Right ventricle myocardium inferior (tissue), 1 donor: Measurements from ENCODE around the gene G0S2. TPM values are rescaled to one million over a fixed set of nuclear protein-coding genes. Genes with fewer than 3 reads are reported as not detected.

ENCODE experiments used
- ATAC-seq: fragments of 200-7000 bp; cut with Tn5 transposase; one replicate; pipeline ENCODE4 v1.9.1; 2020; ENCODE audit warnings: mild to moderate bottlenecking, moderate library complexity
- DNase-seq: peaks from one replicate; pipeline ENCODE4 v3.0.0; 2021; ENCODE audit errors: missing footprints
- intact Hi-C: fragments of 100-400 bp; cut with DNase I; formaldehyde crosslinking; loops from one replicate; pipeline ENCODE4 v1.11.0; 2022
- total RNA-seq: library from RNA; stranded (reverse); fragmentation: NEBNext Ultra II Directional; extraction: Animal tissue kit (Norgen Biotek cat#: 25700); gene quantifications from one replicate; pipeline ENCODE4 v1.2.1, GENCODE V29; 2021
- donor health status: DM: no; HTN: yes; CAD: no; lungs with severe emphysema.

G0S2 gene
- total RNA-seq, 1 donor from 2014 or later: 460 TPM

- intact Hi-C loops: no loop called here
- ATAC-seq (no peak), DNase-seq (no peak)
Measured at GRCh38 chr1:209645574-209646452, 29.4 kb upstream of the G0S2 start.

- no peak for DNase-seq
- intact Hi-C loops: no loop called here
- ATAC-seq: no peak
Measured at GRCh38 chr1:209646558-209646957, 28.7 kb upstream of the G0S2 start.

GRCh38 chr1:209647156-209647555 is 28.1 kb upstream of the G0S2 start:
- ATAC-seq (no peak), DNase-seq (no peak)
- intact Hi-C loops: no loop called here

GRCh38 chr1:209648346-209648745 is 26.9 kb upstream of the G0S2 start:
- ATAC-seq (no peak), DNase-seq (no peak)
- intact Hi-C loops: no loop called here

- DNase-seq: no peak
- intact Hi-C loops: no loop called here
- no peak for ATAC-seq
Measured at GRCh38 chr1:209648931-209649776, 26.1 kb upstream of the G0S2 start.

- DNase-seq: no peak
- intact Hi-C loops: no loop called here
- no peak for ATAC-seq
Measured at GRCh38 chr1:209650454-209650853, 24.8 kb upstream of the G0S2 start.

- ATAC-seq: peak; percentile 73
- intact Hi-C loops: no loop called here
- peak; percentile 82 for DNase-seq
Measured at GRCh38 chr1:209651138-209651587, 24.0 kb upstream of the G0S2 start.

GRCh38 chr1:209652121-209652735 is 23.0 kb upstream of the G0S2 start, which contains the start of gene LAMB3:
TSS of gene LAMB3 (minus strand) at chr1:209652425. CDS start at chr1:209650944, 1,481 bp downstream.
- no peak for DNase-seq
- intact Hi-C loops: no loop called here
- no peak for ATAC-seq

- peak; percentile 30 for ATAC-seq
- intact Hi-C loops: no loop called here
- DNase-seq: peak; percentile 84
Measured at GRCh38 chr1:209652873-209653401, 22.3 kb upstream of the G0S2 start.

GRCh38 chr1:209653915-209654351 is 21.3 kb upstream of the G0S2 start:
- no peak for DNase-seq
- intact Hi-C loops: loop anchor here (2.0 kb wide), 1 partner anchor 15 kb away; no protein-coding TSS in a partner anchor
- no peak for ATAC-seq

- ATAC-seq (no peak), DNase-seq (no peak)
- intact Hi-C loops: loop anchor here (2.0 kb wide), 1 partner anchor 13 kb away; no protein-coding TSS in a partner anchor
Measured at GRCh38 chr1:209655411-209656231, 19.6 kb upstream of the G0S2 start.

- DNase-seq: peak; percentile 59
- ATAC-seq: no peak
- intact Hi-C loops: no loop called here
Measured at GRCh38 chr1:209657140-209657879, 17.9 kb upstream of the G0S2 start.

GRCh38 chr1:209657918-209658317 is 17.3 kb upstream of the G0S2 start:
- DNase-seq: no peak
- no peak for ATAC-seq
- intact Hi-C loops: no loop called here

- ATAC-seq (no peak), DNase-seq (no peak)
- intact Hi-C loops: no loop called here
Measured at GRCh38 chr1:209659909-209660308, 15.3 kb upstream of the G0S2 start.

- no peak for DNase-seq
Measured at GRCh38 chr1:209661071-209661470, 14.1 kb upstream of the G0S2 start.

GRCh38 chr1:209662879-209663327 is 12.3 kb upstream of the G0S2 start:
- ATAC-seq: no peak
- intact Hi-C loops: no loop called here
- no peak for DNase-seq

More at GRCh38 chr1:209661071-209661470, 14.1 kb upstream of the G0S2 start:
- no peak for ATAC-seq
- intact Hi-C loops: no loop called here

GRCh38 chr1:209667103-209667502 is 8.1 kb upstream of the G0S2 start:
- intact Hi-C loops: no loop called here
- DNase-seq (no peak), ATAC-seq (no peak)
